Tibial nerve (tissue), 4 donors: ENCODE results near the gene GPC5. TPM values are rescaled to one million over a fixed set of nuclear protein-coding genes. Genes with fewer than 3 reads are reported as not detected.
"Not testable (repeated sequence)": the region's sequence is repeated elsewhere in the genome, so short reads cannot be mapped to it uniquely, and the experiment has no call there.

Source experiments
- DNase-seq, 2 donors: peaks; one replicate each; pipeline ENCODE4 v3.0.0-alpha.2; 2019; ENCODE audit warnings: low spot score in 2 of 2
- H3K27ac ChIP-seq, 4 donors: fragments of 200-600 bp; sonication (generic) in 3 of 4; one replicate each; pipeline ENCODE4 v1.5.1; 2017 to 2019; ENCODE audit warnings: mild to moderate bottlenecking in 1 of 4
- H3K27me3 ChIP-seq, 2 donors: fragments of 200-600 bp; sonication (generic) in 1 of 2; one replicate each; pipeline versions ENCODE4 v1.5.1 to v1.6.0; 2017 to 2019
- H3K36me3 ChIP-seq, 3 donors: fragments of 200-600 bp; sonication (generic); one replicate each; pipeline ENCODE4 v1.5.1; 2018 to 2019
- H3K4me1 ChIP-seq, 4 donors: fragments of 200-600 bp; sonication (generic) in 3 of 4; one replicate each; pipeline ENCODE4 v1.5.1; 2017 to 2019
- H3K4me3 ChIP-seq, 4 donors: fragments of 200-600 bp; sonication (generic) in 3 of 4; one replicate each; pipeline ENCODE4 v1.5.1; 2017 to 2019; ENCODE audit warnings: mild to moderate bottlenecking in 1 of 4, moderate library complexity in 1 of 4
- H3K9me3 ChIP-seq, 4 donors: fragments of 200-600 bp; sonication (generic) in 3 of 4; one replicate each; pipeline ENCODE4 v1.5.1; 2017 to 2019
- EP300 ChIP-seq, 2 donors: sonication (generic); formaldehyde crosslinking; IDR thresholded peaks; one replicate each; pipeline ENCODE4 v1.6.1; 2017; ENCODE audit warnings: antibody characterized with exemption in 2 of 2, mild to moderate bottlenecking in 1 of 2
- POLR2A ChIP-seq, 2 donors: fragments of 450-650 bp; IDR thresholded peaks; one replicate each; pipeline ENCODE4 v1.6.1; 2017; ENCODE audit warnings: antibody characterized with exemption in 2 of 2, mild to moderate bottlenecking in 2 of 2, moderate library complexity in 2 of 2
- WGBS, 2 donors: methylation state at CpG; one replicate each; pipeline ENCODE4 v1.1.5; 2018; 5-methylcytosine and 5-hydroxymethylcytosine counted together
- total RNA-seq, 4 donors: library from RNA; depleted of rRNA; stranded (reverse); fragments of >200 nt; gene quantifications; one replicate each; pipeline ENCODE4 v1.1.0, GENCODE V29; 2016
- TF ChIP-seq, protein P1 (sequence below), 5 experiments: fragments of 200-600 bp in 3 of 5; fragments of 450-650 bp in 2 of 5; sonication (generic) in 3 of 5; IDR thresholded peaks; one replicate each; pipeline ENCODE4 v1.5.1; 2016 to 2019; ENCODE audit warnings: antibody characterized with exemption in 5 of 5, mild to moderate bottlenecking in 3 of 5, moderate library complexity in 2 of 5

Gene GPC5
- total RNA-seq, 4 donors from 2014 or later = 3.7 to 5.7 (median 4.2) TPM; not detected in 1

DNA sequence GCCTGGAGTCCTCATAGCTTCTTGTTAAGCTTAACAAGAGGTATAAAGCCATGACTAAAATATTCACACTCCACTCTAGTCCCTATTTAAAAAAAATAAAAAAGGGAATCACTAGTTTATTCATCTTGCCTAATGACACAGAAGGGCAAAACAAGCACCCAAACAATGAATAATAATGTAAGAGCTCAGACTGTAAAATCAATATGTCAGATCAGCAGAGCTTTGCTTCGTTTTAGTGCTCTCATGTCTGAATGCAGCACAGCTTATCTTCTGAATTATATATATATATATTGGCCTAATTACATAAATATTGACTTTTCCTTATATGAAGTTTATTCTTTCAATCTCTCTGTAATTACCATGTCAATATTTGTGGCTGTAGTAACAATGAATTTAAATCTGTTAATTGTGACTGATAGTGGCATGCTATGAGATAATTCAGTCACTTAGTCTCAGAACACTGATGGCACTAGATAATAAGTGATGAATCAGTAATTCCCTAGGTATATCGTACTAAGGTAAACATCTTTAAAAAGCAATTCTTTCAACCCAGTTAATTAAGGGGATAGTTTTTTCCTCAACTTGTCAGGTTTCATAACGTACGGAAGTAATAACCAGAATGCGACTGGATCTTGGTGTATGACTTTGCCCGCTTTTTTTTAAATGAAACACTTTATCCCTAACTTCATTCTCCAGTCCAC, 1466.3 kb downstream of the GPC5 start:
- 87 to 89% methylated on average over 6 of the region's 6 CpGs for WGBS, 2 donors
- H3K4me1 ChIP-seq = no peaks in the 10 kb centered on the region
- no peaks in the 10 kb centered on the region for H3K27me3 ChIP-seq
- no peak overlapping the region for H3K4me3 ChIP-seq
- H3K36me3 ChIP-seq = no peaks in the 10 kb centered on the region
- TF ChIP-seq, protein P1, sequence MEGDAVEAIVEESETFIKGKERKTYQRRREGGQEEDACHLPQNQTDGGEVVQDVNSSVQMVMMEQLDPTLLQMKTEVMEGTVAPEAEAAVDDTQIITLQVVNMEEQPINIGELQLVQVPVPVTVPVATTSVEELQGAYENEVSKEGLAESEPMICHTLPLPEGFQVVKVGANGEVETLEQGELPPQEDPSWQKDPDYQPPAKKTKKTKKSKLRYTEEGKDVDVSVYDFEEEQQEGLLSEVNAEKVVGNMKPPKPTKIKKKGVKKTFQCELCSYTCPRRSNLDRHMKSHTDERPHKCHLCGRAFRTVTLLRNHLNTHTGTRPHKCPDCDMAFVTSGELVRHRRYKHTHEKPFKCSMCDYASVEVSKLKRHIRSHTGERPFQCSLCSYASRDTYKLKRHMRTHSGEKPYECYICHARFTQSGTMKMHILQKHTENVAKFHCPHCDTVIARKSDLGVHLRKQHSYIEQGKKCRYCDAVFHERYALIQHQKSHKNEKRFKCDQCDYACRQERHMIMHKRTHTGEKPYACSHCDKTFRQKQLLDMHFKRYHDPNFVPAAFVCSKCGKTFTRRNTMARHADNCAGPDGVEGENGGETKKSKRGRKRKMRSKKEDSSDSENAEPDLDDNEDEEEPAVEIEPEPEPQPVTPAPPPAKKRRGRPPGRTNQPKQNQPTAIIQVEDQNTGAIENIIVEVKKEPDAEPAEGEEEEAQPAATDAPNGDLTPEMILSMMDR (IDR thresholded peaks at IDR 0.05) = no peak
- TF ChIP-seq EP300 (IDR thresholded peaks at IDR 0.05) (no peak), POLR2A (IDR thresholded peaks at IDR 0.05) (no peak)
- no peaks in the 10 kb centered on the region for H3K9me3 ChIP-seq
- no peak for DNase-seq
- H3K27ac ChIP-seq = no peak overlapping the region

DNA sequence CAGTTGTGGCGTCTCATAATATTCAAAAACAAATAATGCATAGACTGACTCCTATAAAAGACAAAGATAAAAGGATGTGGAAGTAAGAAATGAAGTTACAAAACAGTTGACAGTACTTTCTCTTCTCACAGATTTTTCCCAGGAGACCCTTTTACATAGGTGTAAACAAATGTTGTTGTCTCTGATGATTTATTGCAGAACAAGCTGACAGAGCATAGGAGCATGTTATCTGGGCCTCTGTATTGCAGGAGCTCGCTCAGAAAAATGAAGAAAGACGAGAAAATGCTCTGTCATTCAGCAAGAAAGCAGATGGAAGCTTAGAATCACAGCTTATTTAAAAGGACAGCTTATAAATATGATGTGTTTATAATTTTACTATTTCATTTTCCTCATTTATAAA, 1474.6 kb downstream of the GPC5 start:
- no peak for DNase-seq
- 84 to 90% methylated on average over 3 of the region's 3 CpGs for WGBS, 2 donors

DNA sequence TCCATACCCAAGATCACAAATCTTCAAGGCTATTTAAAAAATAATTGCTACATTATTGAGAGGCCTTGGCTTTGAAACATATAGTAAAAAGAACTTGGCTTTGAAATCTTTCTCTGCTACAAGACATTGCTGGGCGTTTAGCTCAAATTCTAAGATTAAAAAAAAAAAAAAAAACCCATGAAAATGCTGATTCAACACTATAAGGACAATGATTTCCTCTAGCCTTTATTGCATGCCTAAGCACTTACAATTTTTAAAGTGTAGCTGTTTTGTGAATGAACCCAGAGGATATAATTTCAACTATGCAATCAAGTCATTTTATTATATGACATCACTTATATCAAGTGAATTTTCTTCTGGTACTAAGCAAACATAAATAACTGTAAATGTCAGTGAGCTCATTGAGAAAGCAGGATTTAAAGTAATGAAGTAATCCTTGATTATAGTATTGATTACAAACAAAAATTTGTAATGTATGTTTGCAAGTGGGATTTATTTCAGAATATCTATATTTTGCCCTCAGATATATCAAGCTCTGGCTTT, 1488.2 kb downstream of the GPC5 start:
- Histone ChIP-seq H3K27me3 (no peaks in the 10 kb centered on the region), H3K27ac (no peak overlapping the region), H3K4me3 (no peak overlapping the region), H3K36me3 (no peaks in the 10 kb centered on the region), H3K4me1 (no peaks in the 10 kb centered on the region), H3K9me3 (no peaks in the 10 kb centered on the region)
- TF ChIP-seq, protein P1 (IDR thresholded peaks at IDR 0.05) = no peak
- no peak for TF ChIP-seq EP300 (IDR thresholded peaks at IDR 0.05)
- no peak for TF ChIP-seq POLR2A (IDR thresholded peaks at IDR 0.05)
- 38 to 45% methylated on average over 1 of the region's 1 CpG for WGBS, 2 donors
- no peak for DNase-seq

More for the DNA sequence above, 1474.6 kb downstream of the GPC5 start:
- no peaks in the 10 kb centered on the region for H3K36me3 ChIP-seq
- no peak for TF ChIP-seq POLR2A (IDR thresholded peaks at IDR 0.05)
- TF ChIP-seq, protein P1 (IDR thresholded peaks at IDR 0.05) = no peak
- TF ChIP-seq EP300 (IDR thresholded peaks at IDR 0.05) = no peak
- H3K27ac ChIP-seq = no peak overlapping the region
- no peaks in the 10 kb centered on the region for H3K9me3 ChIP-seq
- H3K4me1 ChIP-seq = no peaks in the 10 kb centered on the region
- no peak overlapping the region for H3K4me3 ChIP-seq
- no peaks in the 10 kb centered on the region for H3K27me3 ChIP-seq

DNA sequence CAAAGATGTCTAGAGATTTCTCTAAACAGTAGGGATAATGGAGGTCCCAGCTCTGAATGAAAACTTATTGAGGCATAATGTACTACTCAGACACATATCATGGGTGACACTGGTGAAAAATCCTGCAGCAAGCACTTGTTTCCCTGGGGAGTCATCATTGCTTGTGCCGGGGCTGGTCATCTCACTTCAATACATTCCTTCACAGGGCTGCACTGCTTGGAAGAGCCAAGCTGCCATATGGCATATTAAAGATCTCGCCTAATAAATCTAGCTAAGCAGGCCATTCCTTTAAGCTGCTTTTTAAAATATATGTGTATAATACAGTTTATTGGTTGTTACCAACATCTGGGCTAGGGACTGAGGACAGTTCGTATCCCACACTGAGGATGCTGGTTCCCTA, 1496.0 kb downstream of the GPC5 start:
- Histone ChIP-seq H3K9me3 (peaks cover 0 to 9% (median 0%) of the 10 kb centered on the region in 4 donors), H3K4me3 (no peak overlapping the region), H3K36me3 (no peaks in the 10 kb centered on the region), H3K27me3 (no peaks in the 10 kb centered on the region), H3K27ac (no peak overlapping the region), H3K4me1 (no peaks in the 10 kb centered on the region)
- DNase-seq = no peak
- 84 to 85% methylated on average over 3 of the region's 3 CpGs for WGBS, 2 donors
- TF ChIP-seq POLR2A (IDR thresholded peaks at IDR 0.05) (no peak), EP300 (IDR thresholded peaks at IDR 0.05) (no peak)
- TF ChIP-seq, protein P1 (IDR thresholded peaks at IDR 0.05) = no peak

DNA sequence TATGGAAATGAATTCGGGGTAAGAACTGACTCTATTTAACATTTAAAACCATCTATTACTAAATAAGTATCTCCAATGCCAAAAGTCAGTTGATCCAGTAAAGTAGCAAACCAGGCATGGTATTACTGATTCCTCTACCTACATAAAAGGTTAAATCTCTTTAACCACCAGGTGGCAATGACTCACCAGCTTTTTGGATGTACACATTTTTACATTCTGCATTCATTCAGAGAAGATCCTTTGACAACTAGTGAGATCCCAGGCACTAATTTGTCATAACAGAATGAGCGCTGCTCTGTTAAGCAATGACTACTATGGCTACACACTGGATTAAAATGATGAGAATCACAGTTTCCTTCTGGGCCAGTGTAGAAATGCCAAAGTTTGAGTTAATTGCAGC, 1498.4 kb downstream of the GPC5 start:
- Histone ChIP-seq H3K36me3 (no peaks in the 10 kb centered on the region), H3K9me3 (peaks cover 0 to 9% (median 0%) of the 10 kb centered on the region in 4 donors), H3K4me3 (no peak overlapping the region), H3K27ac (no peak overlapping the region), H3K27me3 (no peaks in the 10 kb centered on the region), H3K4me1 (no peaks in the 10 kb centered on the region)
- TF ChIP-seq POLR2A (IDR thresholded peaks at IDR 0.05) = no peak
- TF ChIP-seq, protein P1 (IDR thresholded peaks at IDR 0.05) = no peak
- no peak for TF ChIP-seq EP300 (IDR thresholded peaks at IDR 0.05)
- WGBS, 2 donors = 64 to 78% methylated on average over 2 of the region's 2 CpGs
- DNase-seq = no peak

DNA sequence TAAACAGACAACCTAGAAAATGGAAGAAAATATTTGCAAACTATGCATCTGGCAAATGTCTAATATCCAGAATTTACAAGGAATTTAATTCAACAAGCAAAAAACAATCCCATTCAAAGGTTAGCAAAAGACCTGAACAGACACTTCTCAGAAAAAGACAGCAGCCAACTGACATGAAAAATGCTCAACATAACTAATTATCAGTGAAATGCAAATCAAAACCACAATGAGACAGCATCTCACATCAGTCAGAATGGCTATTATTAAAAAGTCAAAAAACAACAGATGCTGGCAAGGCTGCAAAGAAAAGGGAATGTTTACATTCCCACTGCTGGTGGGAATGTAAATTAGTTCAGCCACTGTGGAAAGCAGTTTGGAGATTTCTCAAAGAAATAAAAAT, 1500.5 kb downstream of the GPC5 start:
- not testable (repeated sequence) for H3K27ac ChIP-seq, DNase-seq, H3K27me3 ChIP-seq, H3K36me3 ChIP-seq, H3K9me3 ChIP-seq, H3K4me1 ChIP-seq, H3K4me3 ChIP-seq
